Measurements from ENCODE around the gene CDKAL1.

DNA sequence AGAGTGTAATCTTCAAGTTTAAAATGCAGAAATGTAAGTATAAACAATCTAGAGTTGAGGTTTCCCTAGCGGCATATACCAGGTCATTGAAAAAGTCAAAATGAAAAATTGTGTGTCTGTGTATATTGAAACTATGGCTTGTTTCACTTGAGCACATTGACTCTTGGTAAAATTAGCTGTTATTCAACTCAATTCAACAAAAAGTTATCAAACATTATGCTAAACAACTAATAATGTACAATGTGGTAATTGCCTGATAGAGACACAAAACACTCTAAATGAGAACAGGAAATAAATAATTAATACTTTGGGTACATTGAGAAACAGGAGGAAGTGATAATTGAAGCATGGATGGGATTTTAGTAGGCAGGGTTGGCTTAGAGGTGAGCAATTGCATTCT, 444.8 kb downstream of the CDKAL1 start:
- TF ChIP-seq, protein P1, sequence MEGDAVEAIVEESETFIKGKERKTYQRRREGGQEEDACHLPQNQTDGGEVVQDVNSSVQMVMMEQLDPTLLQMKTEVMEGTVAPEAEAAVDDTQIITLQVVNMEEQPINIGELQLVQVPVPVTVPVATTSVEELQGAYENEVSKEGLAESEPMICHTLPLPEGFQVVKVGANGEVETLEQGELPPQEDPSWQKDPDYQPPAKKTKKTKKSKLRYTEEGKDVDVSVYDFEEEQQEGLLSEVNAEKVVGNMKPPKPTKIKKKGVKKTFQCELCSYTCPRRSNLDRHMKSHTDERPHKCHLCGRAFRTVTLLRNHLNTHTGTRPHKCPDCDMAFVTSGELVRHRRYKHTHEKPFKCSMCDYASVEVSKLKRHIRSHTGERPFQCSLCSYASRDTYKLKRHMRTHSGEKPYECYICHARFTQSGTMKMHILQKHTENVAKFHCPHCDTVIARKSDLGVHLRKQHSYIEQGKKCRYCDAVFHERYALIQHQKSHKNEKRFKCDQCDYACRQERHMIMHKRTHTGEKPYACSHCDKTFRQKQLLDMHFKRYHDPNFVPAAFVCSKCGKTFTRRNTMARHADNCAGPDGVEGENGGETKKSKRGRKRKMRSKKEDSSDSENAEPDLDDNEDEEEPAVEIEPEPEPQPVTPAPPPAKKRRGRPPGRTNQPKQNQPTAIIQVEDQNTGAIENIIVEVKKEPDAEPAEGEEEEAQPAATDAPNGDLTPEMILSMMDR (conservative IDR thresholded peaks at IDR 0.05), result no peak
- TF ChIP-seq EZH2 (IDR thresholded peaks at IDR 0.05; ENCODE audit: low read depth), result no peak
